A549 (cell line): ENCODE data around the gene SBNO1. TPM values are rescaled to one million over a fixed set of nuclear protein-coding genes. Genes with fewer than 3 reads are reported as not detected.
A peak's percentile ranks its signal among the peaks of the same experiment; 100 is the strongest.

ENCODE experiments used
- ATAC-seq, 2 experiments: fragments of 200-7000 bp in 1 of 2; fragments of >200 bp in 1 of 2; cut with Nextera tagmentation in 1 of 2; cut with Tn5 transposase in 1 of 2; 3 replicates each; pipeline versions ENCODE4 v1.8.0 to v1.9.1; 2018 to 2020; ENCODE audit warnings: mild to moderate bottlenecking in 1 of 2, moderate library complexity in 1 of 2
- CTCF ChIA-PET: fragments of 300-600 bp; sonication (Branson Sonifier 250); formaldehyde crosslinking; extraction: SDS; loops from one replicate; lab custom pipeline; 2021; ENCODE audit warnings: antibody characterized with exemption, inconsistent platforms; lab: Yijun Ruan, JAX
- POLR2A ChIA-PET: fragments of 350-600 bp; formaldehyde crosslinking; extraction: SDS; loops from one replicate; lab custom pipeline; 2021; ENCODE audit warnings: antibody characterized with exemption, inconsistent platforms; lab: Yijun Ruan, JAX
- DNase-seq, 2 experiments: peaks; one replicate each; pipeline versions ENCODE4 v3.0.0 to v3.0.0-alpha.2; 2011 to 2016; ENCODE audit warnings: low read depth in 1 of 2, low spot score in 1 of 2
- FAIRE-seq: peaks from 2 replicates; lab custom pipeline; 2011; peaks lifted over from hg19 to GRCh38; lab: Jason Lieb, UNC
- H3K27ac ChIP-seq, 2 experiments: fragments of >200 bp; sonication (Bioruptor Twin); formaldehyde crosslinking; 3 replicates each; pipeline ENCODE4 v1.5.1; 2016 to 2017
- H3K4me1 ChIP-seq: fragments of >200 bp; sonication (Bioruptor Twin); formaldehyde crosslinking; 3 replicates; pipeline ENCODE4 v1.6.1; 2016
- H3K4me2 ChIP-seq: fragments of >200 bp; sonication (Bioruptor Twin); formaldehyde crosslinking; 3 replicates; pipeline ENCODE4 v1.6.1; 2016
- H3K4me3 ChIP-seq: fragments of >200 bp; sonication (Bioruptor Twin); formaldehyde crosslinking; 3 replicates; pipeline ENCODE4 v1.5.1; 2016
- H3K9me3 ChIP-seq: fragments of >200 bp; sonication (Bioruptor Twin); formaldehyde crosslinking; 3 replicates; pipeline ENCODE4 v1.6.1; 2016
- BHLHE40 ChIP-seq: IDR thresholded peaks from 2 replicates; pipeline ENCODE4 v1.6.1; 2012; ENCODE audit warnings: low read depth, low read length, inconsistent platforms
- CBX2 ChIP-seq: fragments of 200-600 bp; sonication (generic); IDR thresholded peaks from 2 replicates; pipeline ENCODE4 v1.6.1; 2016; ENCODE audit warnings: low read depth, mild to moderate bottlenecking, borderline replicate concordance
- CBX8 ChIP-seq: fragments of 200-600 bp; sonication (generic); IDR thresholded peaks from 2 replicates; pipeline ENCODE4 v1.6.1; 2016
- CHD2 ChIP-seq: fragments of 150-350 bp; IDR thresholded peaks from 2 replicates; pipeline ENCODE4 v1.6.1; 2014; ENCODE audit warnings: low read length; ENCODE audit not compliant: partially characterized antibody
- FOSB ChIP-seq: fragments of 250-450 bp; sonication (Bioruptor Pico); IDR thresholded peaks from 2 replicates; pipeline ENCODE4 v1.5.0; 2020; ENCODE audit warnings: mild to moderate bottlenecking, moderate library complexity
- FOXS1 ChIP-seq: fragments of 250-450 bp; sonication (Bioruptor Pico); IDR thresholded peaks from 2 replicates; pipeline ENCODE4 v1.5.0; 2020; ENCODE audit warnings: mild to moderate bottlenecking, moderate library complexity
- GATA3 ChIP-seq: IDR thresholded peaks from 2 replicates; pipeline ENCODE4 v1.6.1; 2012; ENCODE audit warnings: borderline replicate concordance
- HOXB5 ChIP-seq: fragments of 250-450 bp; sonication (Bioruptor Pico); IDR thresholded peaks from 2 replicates; pipeline ENCODE4 v1.5.0; 2020; ENCODE audit warnings: mild to moderate bottlenecking, moderate library complexity
- JUN ChIP-seq, 2 experiments: fragments of >200 bp; sonication (Bioruptor Twin); formaldehyde crosslinking; IDR thresholded peaks; 2 replicates in 1 of 2; 3 replicates in 1 of 2; pipeline ENCODE4 v1.6.1; 2016 to 2017
- KDM1A ChIP-seq: fragments of 200-600 bp; sonication (generic); IDR thresholded peaks from 2 replicates; pipeline ENCODE4 v1.6.1; 2016; ENCODE audit warnings: low read depth, mild to moderate bottlenecking
- KDM5A ChIP-seq: fragments of 200-600 bp; sonication (generic); IDR thresholded peaks from 2 replicates; pipeline ENCODE4 v1.6.1; 2016; ENCODE audit warnings: antibody characterized with exemption, mild to moderate bottlenecking
- MAZ ChIP-seq: fragments of 150-350 bp; IDR thresholded peaks from 2 replicates; pipeline ENCODE4 v1.6.1; 2014; ENCODE audit warnings: antibody characterized with exemption, low read depth, low read length, borderline replicate concordance
- NFE2L2 ChIP-seq: fragments of 150-350 bp; conservative IDR thresholded peaks from 2 replicates; pipeline ENCODE4 v1.6.1; 2014; ENCODE audit warnings: low read length
- PHF8 ChIP-seq: fragments of 200-600 bp; sonication (generic); IDR thresholded peaks from 2 replicates; pipeline ENCODE4 v1.6.1; 2016; ENCODE audit warnings: low read depth, mild to moderate bottlenecking, antibody characterized with exemption, moderate library complexity, borderline replicate concordance
- POLR2A ChIP-seq: IDR thresholded peaks from 2 replicates; pipeline ENCODE4 v1.6.1; 2012; ENCODE audit warnings: mild to moderate bottlenecking, low read length
- ZNF302 ChIP-seq: fragments of 250-450 bp; sonication (Bioruptor Pico); IDR thresholded peaks from 2 replicates; pipeline ENCODE4 v1.9.0; 2021; ENCODE audit warnings: inconsistent platforms, mild to moderate bottlenecking, moderate library complexity
- ZSCAN20 ChIP-seq: fragments of 250-450 bp; sonication (Bioruptor Pico); IDR thresholded peaks from 2 replicates; pipeline ENCODE4 v1.8.0; 2022; ENCODE audit warnings: mild to moderate bottlenecking, moderate library complexity
- WGBS: methylation state at CpG from one replicate; pipeline ENCODE4 v1.1.6; 2017; ENCODE audit errors: missing lambda C conversion rate; 5-methylcytosine and 5-hydroxymethylcytosine counted together
- polyA minus RNA-seq: library from RNA; depleted of rRNA, polyadenylated mRNA; stranded (reverse); fragments of >200 nt; gene quantifications from 2 replicates; pipeline ENCODE4 v1.2.3, GENCODE V29; 2011; rRNA and poly(A)+ RNA removed
- polyA plus RNA-seq, 4 experiments: library from polyadenylated mRNA; depleted of rRNA in 3 of 4; stranded (reverse); fragments of >200 nt; fragmentation: RNase III in 1 of 4; extraction: RNeasy Plus Mini Kit Qiagen cat#74134 plus additional on column Dnase treatment in 1 of 4; gene quantifications; 2 replicates in 3 of 4; 3 replicates in 1 of 4; pipeline ENCODE4 v1.2.3, GENCODE V29; 2011 to 2017
- TF ChIP-seq, protein P1 (sequence below): fragments of 150-350 bp; IDR thresholded peaks from 2 replicates; pipeline ENCODE4 v1.6.1; 2014; ENCODE audit warnings: low read depth, mild to moderate bottlenecking, low read length
- TF ChIP-seq, protein P2 (sequence below): fragments of >200 bp; sonication (Bioruptor Twin); formaldehyde crosslinking; IDR thresholded peaks from 3 replicates; pipeline ENCODE4 v1.5.1; 2016
- TF ChIP-seq, protein P3 (sequence below): fragments of >200 bp; sonication (Bioruptor Twin); formaldehyde crosslinking; IDR thresholded peaks from 3 replicates; pipeline ENCODE4 v1.6.1; 2016
- TF ChIP-seq, protein P4 (sequence below): fragments of 200-600 bp; sonication (generic); IDR thresholded peaks from 2 replicates; pipeline ENCODE4 v1.6.1; 2016; ENCODE audit warnings: antibody characterized with exemption, mild to moderate bottlenecking, moderate library complexity

The SBNO1 gene
- 33.4 and 35.7 TPM in 2 replicates for polyA plus RNA-seq (2011; rRNA removed)
- 5.3 and 5.7 TPM in 2 replicates for polyA plus RNA-seq (2012; cell fraction: cytosol; rRNA removed)
- 4.6 and 7.0 TPM in 2 replicates for polyA plus RNA-seq (2012; cell fraction: nucleus; rRNA removed)
- polyA plus RNA-seq (2017; fragmentation: RNase III; extraction: RNeasy Plus Mini Kit Qiagen cat#74134 plus additional on column Dnase treatment): 24.4 to 25.9 TPM (median 25.2 TPM) in 3 replicates
- 29.0 and 31.2 TPM in 2 replicates for polyA minus RNA-seq

DNA sequence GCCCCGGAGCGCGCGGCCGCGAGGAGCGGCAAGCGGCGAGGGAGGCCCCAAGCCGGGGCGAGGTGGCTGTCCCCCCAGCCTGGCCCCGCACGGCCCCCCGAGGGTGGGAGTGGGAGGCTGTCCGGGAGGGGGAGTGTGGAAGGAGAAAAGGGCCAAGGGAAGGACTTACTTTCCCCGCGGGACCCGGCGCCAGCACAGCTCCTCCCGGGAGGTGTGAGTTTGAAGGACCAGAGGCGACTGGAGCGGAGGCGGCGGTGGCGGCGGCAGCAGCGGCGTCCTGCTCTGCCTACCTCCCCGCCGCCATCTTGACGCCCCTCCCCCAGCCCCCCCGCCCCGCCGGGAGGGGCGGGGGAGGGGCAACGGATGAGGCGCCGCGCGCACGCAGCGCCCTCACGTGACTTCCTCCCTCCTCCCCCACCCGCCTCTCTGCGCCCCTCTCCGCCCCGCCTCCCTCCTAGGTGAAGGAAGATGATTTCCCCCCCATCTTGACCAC lies at the start of gene SBNO1:
Gene SBNO1 (minus strand): TSS at position 316 of the 493 bp plus-strand sequence. CDS start 14,406 bp downstream, outside the sequence.
- TF ChIP-seq FOSB (CRISPR knock-in tag) (no peak), MAZ (peak; percentile 91; the same call in 1 of the 2 replicates), CBX2 (no peak), FOXS1 (CRISPR knock-in tag) (no peak), HOXB5 (CRISPR knock-in tag) (no peak), CHD2 (no peak), JUN (IDR thresholded peaks at IDR 0.05) (peak in 1 of 2 experiments; percentile 66; a peak in 3 of 5 replicates), PHF8 (peak; percentile 86; the same call in 1 of the 2 replicates), ZNF302 (CRISPR knock-in tag) (no peak), POLR2A (peak; percentile 86), BHLHE40 (peak; percentile 59; the same call in 1 of the 2 replicates), NFE2L2 (no peak), KDM5A (no peak), GATA3 (no peak), KDM1A (no peak), CBX8 (no peak), ZSCAN20 (CRISPR knock-in tag) (no peak)
- TF ChIP-seq, protein P1, sequence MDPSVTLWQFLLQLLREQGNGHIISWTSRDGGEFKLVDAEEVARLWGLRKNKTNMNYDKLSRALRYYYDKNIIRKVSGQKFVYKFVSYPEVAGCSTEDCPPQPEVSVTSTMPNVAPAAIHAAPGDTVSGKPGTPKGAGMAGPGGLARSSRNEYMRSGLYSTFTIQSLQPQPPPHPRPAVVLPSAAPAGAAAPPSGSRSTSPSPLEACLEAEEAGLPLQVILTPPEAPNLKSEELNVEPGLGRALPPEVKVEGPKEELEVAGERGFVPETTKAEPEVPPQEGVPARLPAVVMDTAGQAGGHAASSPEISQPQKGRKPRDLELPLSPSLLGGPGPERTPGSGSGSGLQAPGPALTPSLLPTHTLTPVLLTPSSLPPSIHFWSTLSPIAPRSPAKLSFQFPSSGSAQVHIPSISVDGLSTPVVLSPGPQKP: no peak
- TF ChIP-seq, protein P2, sequence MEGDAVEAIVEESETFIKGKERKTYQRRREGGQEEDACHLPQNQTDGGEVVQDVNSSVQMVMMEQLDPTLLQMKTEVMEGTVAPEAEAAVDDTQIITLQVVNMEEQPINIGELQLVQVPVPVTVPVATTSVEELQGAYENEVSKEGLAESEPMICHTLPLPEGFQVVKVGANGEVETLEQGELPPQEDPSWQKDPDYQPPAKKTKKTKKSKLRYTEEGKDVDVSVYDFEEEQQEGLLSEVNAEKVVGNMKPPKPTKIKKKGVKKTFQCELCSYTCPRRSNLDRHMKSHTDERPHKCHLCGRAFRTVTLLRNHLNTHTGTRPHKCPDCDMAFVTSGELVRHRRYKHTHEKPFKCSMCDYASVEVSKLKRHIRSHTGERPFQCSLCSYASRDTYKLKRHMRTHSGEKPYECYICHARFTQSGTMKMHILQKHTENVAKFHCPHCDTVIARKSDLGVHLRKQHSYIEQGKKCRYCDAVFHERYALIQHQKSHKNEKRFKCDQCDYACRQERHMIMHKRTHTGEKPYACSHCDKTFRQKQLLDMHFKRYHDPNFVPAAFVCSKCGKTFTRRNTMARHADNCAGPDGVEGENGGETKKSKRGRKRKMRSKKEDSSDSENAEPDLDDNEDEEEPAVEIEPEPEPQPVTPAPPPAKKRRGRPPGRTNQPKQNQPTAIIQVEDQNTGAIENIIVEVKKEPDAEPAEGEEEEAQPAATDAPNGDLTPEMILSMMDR: no peak
- TF ChIP-seq, protein P3, sequence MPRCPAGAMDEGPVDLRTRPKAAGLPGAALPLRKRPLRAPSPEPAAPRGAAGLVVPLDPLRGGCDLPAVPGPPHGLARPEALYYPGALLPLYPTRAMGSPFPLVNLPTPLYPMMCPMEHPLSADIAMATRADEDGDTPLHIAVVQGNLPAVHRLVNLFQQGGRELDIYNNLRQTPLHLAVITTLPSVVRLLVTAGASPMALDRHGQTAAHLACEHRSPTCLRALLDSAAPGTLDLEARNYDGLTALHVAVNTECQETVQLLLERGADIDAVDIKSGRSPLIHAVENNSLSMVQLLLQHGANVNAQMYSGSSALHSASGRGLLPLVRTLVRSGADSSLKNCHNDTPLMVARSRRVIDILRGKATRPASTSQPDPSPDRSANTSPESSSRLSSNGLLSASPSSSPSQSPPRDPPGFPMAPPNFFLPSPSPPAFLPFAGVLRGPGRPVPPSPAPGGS: peak; percentile 76
- TF ChIP-seq, protein P4, sequence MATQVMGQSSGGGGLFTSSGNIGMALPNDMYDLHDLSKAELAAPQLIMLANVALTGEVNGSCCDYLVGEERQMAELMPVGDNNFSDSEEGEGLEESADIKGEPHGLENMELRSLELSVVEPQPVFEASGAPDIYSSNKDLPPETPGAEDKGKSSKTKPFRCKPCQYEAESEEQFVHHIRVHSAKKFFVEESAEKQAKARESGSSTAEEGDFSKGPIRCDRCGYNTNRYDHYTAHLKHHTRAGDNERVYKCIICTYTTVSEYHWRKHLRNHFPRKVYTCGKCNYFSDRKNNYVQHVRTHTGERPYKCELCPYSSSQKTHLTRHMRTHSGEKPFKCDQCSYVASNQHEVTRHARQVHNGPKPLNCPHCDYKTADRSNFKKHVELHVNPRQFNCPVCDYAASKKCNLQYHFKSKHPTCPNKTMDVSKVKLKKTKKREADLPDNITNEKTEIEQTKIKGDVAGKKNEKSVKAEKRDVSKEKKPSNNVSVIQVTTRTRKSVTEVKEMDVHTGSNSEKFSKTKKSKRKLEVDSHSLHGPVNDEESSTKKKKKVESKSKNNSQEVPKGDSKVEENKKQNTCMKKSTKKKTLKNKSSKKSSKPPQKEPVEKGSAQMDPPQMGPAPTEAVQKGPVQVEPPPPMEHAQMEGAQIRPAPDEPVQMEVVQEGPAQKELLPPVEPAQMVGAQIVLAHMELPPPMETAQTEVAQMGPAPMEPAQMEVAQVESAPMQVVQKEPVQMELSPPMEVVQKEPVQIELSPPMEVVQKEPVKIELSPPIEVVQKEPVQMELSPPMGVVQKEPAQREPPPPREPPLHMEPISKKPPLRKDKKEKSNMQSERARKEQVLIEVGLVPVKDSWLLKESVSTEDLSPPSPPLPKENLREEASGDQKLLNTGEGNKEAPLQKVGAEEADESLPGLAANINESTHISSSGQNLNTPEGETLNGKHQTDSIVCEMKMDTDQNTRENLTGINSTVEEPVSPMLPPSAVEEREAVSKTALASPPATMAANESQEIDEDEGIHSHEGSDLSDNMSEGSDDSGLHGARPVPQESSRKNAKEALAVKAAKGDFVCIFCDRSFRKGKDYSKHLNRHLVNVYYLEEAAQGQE: no peak
- Histone ChIP-seq H3K4me1 (peaks cover 14% of the 10 kb centered on the region), H3K27ac (peak within 1 kb of the TSS; percentile 93 to 98), H3K4me2 (peak within 1 kb of the TSS; percentile 92), H3K9me3 (no peaks in the 10 kb centered on the region), H3K4me3 (peak within 1 kb of the TSS; percentile 96)
- FAIRE-seq (no peak), ATAC-seq (peak; percentile 55 to 67), DNase-seq (peak; percentile 83 to 94)
- POLR2A ChIA-PET: interaction anchor here (0.6 to 3.6 kb wide), 14 partner anchors 11 to 650 kb away, joined by 3 to 71 read pairs (median 4); partner anchors contain the start of genes ATP6V0A2, DDX55, KMT5A and MPHOSPH9
- CTCF ChIA-PET: interaction anchor here (0.8 to 2.8 kb wide), 13 partner anchors 10 to 219 kb away, joined by 3 to 25 read pairs (median 6); partner anchors contain the start of genes KMT5A and TMED2
- WGBS: 0% methylated on average over 16 of the region's 47 CpGs
